Activated CD8-positive, alpha-beta memory T cell treated with anti-CD3 and anti-CD28 coated beads, Interleukin-2, amount 50 U/mL, for 24 hours (primary cell): Measurements from ENCODE around the gene C2CD5.
"Not testable (repeated sequence)": the region's sequence is repeated elsewhere in the genome, so short reads cannot be mapped to it uniquely, and the experiment has no call there.

Source experiments
- DNase-seq: peaks from one replicate; pipeline ENCODE4 v3.0.0-alpha.2; 2020; ENCODE audit errors: extremely low read depth

C2CD5 gene

GRCh38 chr12:22544038-22544979, at the start of gene C2CD5:
TSS of gene C2CD5 (minus strand) at chr12:22544542. CDS start at chr12:22544150, 392 bp downstream.
- peak; percentile 93 for DNase-seq

- no peak for DNase-seq
Observed at GRCh38 chr12:22593864-22594263, 49.5 kb upstream of the C2CD5 start.

GRCh38 chr12:22588817-22589216, 44.5 kb upstream of the C2CD5 start:
- DNase-seq: no peak

- no peak for DNase-seq
Observed at GRCh38 chr12:22578328-22578727, 34.0 kb upstream of the C2CD5 start.

GRCh38 chr12:22577667-22578066, 33.3 kb upstream of the C2CD5 start:
- DNase-seq: no peak

GRCh38 chr12:22576473-22576872, 32.1 kb upstream of the C2CD5 start:
- DNase-seq: no peak

- no peak for DNase-seq
Observed at GRCh38 chr12:22576065-22576464, 31.7 kb upstream of the C2CD5 start.

- no peak for DNase-seq
Observed at GRCh38 chr12:22574921-22575320, 30.6 kb upstream of the C2CD5 start.

- DNase-seq: no peak
Observed at GRCh38 chr12:22573181-22573580, 28.8 kb upstream of the C2CD5 start.

- no peak for DNase-seq
Observed at GRCh38 chr12:22569253-22569652, 24.9 kb upstream of the C2CD5 start.

GRCh38 chr12:22562036-22563028, 18.0 kb upstream of the C2CD5 start:
- no peak for DNase-seq

- DNase-seq: not testable (repeated sequence)
Observed at GRCh38 chr12:22554750-22555149, 10.4 kb upstream of the C2CD5 start.

- no peak for DNase-seq
Observed at GRCh38 chr12:22551624-22552023, 7.3 kb upstream of the C2CD5 start.

- no peak for DNase-seq
Observed at GRCh38 chr12:22545255-22545654, 913 bp upstream of the C2CD5 start.

- DNase-seq: peak; percentile 17
Observed at GRCh38 chr12:22543246-22544037, 900 bp downstream of the C2CD5 start.

GRCh38 chr12:22541496-22542155, 2.7 kb downstream of the C2CD5 start:
- no peak for DNase-seq

- no peak for DNase-seq
Observed at GRCh38 chr12:22539055-22539454, 5.3 kb downstream of the C2CD5 start.

GRCh38 chr12:22538311-22538710, 6.0 kb downstream of the C2CD5 start:
- DNase-seq: no peak

GRCh38 chr12:22536971-22537544, 7.3 kb downstream of the C2CD5 start:
- no peak for DNase-seq

GRCh38 chr12:22536346-22536945, 7.9 kb downstream of the C2CD5 start:
- DNase-seq: no peak
